Activated naive CD8-positive, alpha-beta T cell (primary cell): Measurements from ENCODE around the gene RNF126.
A peak's percentile ranks its signal among the peaks of the same experiment; 100 is the strongest.

Experiments used
- H3K27ac Mint-ChIP-seq: one replicate; pipeline ENCODE4 v1.8.0; 2021; ENCODE audit warnings: mixed read lengths
- H3K27me3 Mint-ChIP-seq: one replicate; pipeline ENCODE4 v1.8.0; 2021; ENCODE audit warnings: mixed read lengths
- H3K36me3 Mint-ChIP-seq: one replicate; pipeline ENCODE4 v1.8.0; 2021; ENCODE audit warnings: mixed read lengths
- H3K4me1 Mint-ChIP-seq: one replicate; pipeline ENCODE4 v1.8.0; 2021; ENCODE audit warnings: low read depth, mixed read lengths
- H3K4me3 Mint-ChIP-seq: one replicate; pipeline ENCODE4 v1.8.0; 2021; ENCODE audit warnings: mild to moderate bottlenecking, mixed read lengths
- H3K9me3 Mint-ChIP-seq: one replicate; pipeline ENCODE4 v1.8.0; 2021; ENCODE audit warnings: low read depth, mixed read lengths

RNF126 gene

DNA sequence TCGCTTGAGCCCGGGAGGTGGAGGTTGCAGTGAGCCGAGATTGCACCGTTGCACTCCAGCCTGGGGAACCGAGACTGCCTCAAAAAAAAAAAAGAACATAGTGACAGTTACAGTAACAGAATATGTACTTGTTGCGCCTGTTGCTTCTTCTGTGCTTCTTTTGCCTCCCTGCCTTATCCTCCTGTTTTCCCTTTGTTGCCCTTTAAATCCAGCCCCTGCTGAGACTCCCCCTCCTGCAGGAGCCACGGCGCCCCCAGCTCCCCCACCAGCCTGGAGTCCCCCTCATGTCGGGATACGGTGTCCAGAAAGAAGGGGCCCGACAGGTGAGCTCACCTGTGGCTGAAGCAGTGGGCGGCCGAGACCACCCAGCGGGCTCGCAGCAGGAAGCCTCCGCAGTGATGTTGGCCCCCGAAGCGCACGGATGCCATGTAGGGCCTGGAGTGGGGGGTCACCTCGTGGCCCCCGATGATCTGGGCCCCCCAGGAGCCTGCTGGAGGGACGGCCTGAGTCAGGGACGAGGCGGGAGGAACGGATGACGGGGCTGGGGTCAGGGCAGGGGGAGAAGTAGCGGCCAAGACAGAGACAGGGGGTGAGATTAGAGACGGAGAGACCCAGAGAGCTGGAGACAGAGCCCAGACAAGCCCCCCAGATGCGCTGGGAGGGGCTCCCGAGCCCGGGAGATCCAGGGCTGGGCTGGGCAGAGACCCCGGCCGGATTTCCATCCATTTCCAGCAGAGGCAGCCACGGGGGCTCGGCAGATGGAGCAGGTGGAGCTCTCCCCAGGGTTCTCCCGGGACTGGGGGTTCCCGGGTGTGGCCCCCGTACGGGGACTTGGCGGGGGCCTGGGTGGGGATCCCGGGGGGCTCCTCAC, 31.7 kb upstream of the RNF126 start:
- Mint-ChIP-seq H3K27me3 (no peaks in the 10 kb centered on the region), H3K27ac (no peak overlapping the region), H3K4me3 (no peak overlapping the region), H3K36me3 (no peaks in the 10 kb centered on the region), H3K4me1 (peaks cover 1% of the 10 kb centered on the region), H3K9me3 (no peaks in the 10 kb centered on the region)

DNA sequence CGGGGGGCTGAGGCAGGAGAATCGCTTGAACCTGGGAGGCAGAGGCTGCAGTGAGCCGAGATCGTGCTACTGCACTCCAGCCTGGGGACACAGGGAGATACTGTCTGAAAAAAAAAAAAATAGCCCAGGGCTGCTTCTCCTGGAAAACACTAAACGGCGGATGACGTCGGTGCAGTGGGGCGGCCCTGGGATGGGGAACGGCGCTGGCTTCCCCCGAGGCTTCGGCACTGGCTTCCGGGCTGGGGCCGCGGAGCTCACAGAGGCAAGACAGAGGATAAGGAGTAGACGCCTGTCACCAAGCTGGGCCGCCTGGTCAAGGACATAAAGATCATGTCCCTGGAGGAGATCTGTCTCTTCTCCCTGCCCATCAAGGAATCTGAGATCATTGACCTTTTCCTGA, 27.2 kb upstream of the RNF126 start:
- no peaks in the 10 kb centered on the region for H3K27me3 Mint-ChIP-seq
- no peaks in the 10 kb centered on the region for H3K9me3 Mint-ChIP-seq
- H3K4me3 Mint-ChIP-seq: no peak overlapping the region
- no peaks in the 10 kb centered on the region for H3K4me1 Mint-ChIP-seq
- no peak overlapping the region for H3K27ac Mint-ChIP-seq
- no peaks in the 10 kb centered on the region for H3K36me3 Mint-ChIP-seq

DNA sequence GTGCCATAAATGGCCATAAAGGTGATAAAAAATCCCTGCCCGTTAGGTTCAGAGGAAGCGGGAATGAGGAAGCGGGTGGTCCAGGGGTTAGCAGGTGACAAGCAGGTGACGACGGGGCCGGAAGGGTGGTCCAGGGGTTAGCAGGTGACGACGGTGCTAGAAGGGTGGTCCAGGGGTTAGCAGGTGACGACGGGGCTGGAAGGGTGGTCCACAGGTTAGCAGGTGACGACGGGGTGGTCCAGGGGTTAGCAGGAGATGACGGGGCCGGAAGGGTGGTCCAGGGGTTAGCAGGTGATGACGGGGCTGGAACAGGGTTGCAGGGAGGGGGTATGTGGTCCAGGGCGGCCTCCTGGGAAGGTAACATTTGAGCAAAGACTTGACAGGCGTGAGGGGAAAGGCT, 26.0 kb upstream of the RNF126 start:
- H3K27me3 Mint-ChIP-seq: no peaks in the 10 kb centered on the region
- H3K4me1 Mint-ChIP-seq: no peaks in the 10 kb centered on the region
- no peak overlapping the region for H3K4me3 Mint-ChIP-seq
- H3K9me3 Mint-ChIP-seq: no peaks in the 10 kb centered on the region
- H3K36me3 Mint-ChIP-seq: no peaks in the 10 kb centered on the region
- no peak overlapping the region for H3K27ac Mint-ChIP-seq

DNA sequence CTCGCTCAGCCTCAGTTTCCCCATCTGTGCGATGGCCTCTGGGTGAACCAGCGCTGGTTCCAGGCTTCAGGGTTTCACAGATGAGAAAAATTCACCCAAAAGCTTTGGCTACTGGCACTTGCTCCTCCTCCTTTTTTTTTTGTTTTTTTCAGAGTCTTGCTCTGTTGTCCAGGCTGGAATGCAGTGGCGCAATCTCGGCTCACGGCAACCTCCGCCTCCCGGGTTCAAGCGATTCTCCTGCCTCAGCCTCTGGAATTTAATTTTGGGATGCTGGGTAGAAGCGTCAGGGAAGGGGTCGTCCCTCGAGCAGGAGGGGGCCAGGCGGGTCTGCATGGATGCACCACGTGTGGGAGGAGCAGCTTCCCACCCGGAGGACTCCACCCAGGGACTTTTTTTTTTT, 25.2 kb upstream of the RNF126 start:
- no peaks in the 10 kb centered on the region for H3K36me3 Mint-ChIP-seq
- no peaks in the 10 kb centered on the region for H3K27me3 Mint-ChIP-seq
- no peaks in the 10 kb centered on the region for H3K9me3 Mint-ChIP-seq
- H3K4me1 Mint-ChIP-seq: no peaks in the 10 kb centered on the region
- no peak overlapping the region for H3K27ac Mint-ChIP-seq
- H3K4me3 Mint-ChIP-seq: no peak overlapping the region

DNA sequence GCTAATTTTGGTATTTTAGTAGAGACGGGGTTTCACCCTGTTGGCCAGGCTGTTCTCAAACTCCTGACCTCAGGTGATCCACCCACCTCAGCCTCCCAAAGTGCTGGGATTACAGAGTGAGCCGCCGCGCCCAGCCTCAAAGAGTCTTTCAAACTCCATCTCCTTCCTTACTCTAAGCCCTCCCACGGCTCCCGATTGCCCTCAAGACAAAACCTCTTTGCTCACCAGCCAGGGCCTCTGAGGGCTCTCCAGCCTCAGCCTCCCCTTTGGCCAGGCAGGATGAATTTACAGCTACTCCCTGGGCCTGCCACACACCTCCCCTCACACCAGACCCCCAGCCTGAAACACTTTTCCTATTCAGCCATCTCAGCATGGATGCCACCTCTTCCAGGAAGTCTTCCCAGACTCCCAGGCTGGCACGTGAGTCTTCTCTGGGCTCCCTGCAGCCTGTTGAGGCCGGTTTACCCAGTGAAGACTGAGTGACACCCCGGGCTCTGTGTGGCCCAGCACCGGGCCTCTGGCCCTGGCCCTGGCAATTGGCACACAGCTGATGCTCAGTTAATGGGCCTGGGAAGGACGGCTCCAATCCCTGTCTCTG, 24.7 kb upstream of the RNF126 start:
- H3K4me1 Mint-ChIP-seq: no peaks in the 10 kb centered on the region
- H3K27me3 Mint-ChIP-seq: no peaks in the 10 kb centered on the region
- H3K27ac Mint-ChIP-seq: no peak overlapping the region
- no peaks in the 10 kb centered on the region for H3K9me3 Mint-ChIP-seq
- H3K36me3 Mint-ChIP-seq: no peaks in the 10 kb centered on the region
- no peak overlapping the region for H3K4me3 Mint-ChIP-seq

DNA sequence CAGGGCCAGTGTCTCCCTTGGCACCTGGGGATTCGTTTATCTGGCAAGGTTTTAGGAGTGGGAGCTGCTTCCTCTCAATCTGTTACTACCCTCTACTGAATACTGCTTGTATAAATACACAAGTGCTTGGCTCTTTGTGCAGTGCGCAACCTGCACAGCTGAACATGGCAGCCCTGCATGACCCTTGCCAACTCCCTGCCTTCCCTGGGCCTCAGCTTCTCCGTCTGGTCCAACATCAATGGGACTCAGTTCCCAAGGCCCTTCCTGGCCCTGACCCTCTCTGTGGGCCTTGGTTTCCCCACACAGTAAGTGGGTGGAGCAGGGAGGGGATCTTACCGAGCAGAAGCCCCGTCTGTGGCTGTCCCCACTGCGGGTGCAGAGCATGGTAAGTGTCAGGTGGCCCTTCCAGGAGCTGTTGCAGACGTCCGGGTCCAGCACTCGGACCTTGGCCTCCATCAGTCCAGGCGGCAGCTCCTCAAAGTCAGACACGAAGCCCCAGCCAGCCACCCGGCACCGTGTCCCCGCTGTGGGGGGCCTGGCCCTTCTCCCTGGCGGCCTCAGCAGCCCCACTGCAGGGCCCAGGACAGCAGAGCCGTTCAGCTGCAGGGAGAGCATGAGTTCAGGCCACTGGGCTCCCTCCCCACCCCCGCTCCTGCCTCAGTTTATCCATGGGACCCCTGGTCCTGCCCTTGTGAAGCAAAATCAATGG, 23.7 kb upstream of the RNF126 start:
- Mint-ChIP-seq H3K27me3 (no peaks in the 10 kb centered on the region), H3K4me3 (no peak overlapping the region), H3K27ac (no peak overlapping the region), H3K9me3 (no peaks in the 10 kb centered on the region), H3K36me3 (no peaks in the 10 kb centered on the region), H3K4me1 (peaks cover 2% of the 10 kb centered on the region)

DNA sequence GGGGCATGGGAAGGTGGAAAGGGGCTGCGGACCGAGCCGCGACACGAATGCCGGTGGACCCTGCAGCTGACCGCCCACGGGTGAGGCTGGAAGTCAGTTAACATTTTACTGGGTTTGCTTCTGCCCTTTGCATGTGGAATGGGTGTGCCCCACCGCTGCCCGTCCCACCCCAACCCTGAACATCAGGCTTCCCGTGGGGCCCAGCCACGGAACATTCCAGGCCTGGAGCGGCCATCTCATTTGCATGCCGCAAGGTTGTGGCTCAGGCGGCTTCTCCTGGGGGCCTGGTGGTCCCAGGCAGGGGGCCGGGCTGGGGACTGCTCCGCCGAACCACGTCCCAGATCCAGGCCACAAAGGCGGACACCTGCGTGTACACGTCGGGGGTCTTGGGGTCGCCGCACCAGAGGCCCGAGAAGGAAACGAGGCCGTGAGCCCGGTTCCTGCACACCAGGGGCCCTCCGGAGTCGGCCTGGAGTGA, 22.5 kb upstream of the RNF126 start:
- Mint-ChIP-seq H3K4me3 (no peak overlapping the region), H3K4me1 (peaks cover 2% of the 10 kb centered on the region), H3K27ac (no peak overlapping the region), H3K9me3 (no peaks in the 10 kb centered on the region), H3K36me3 (no peaks in the 10 kb centered on the region), H3K27me3 (no peaks in the 10 kb centered on the region)

DNA sequence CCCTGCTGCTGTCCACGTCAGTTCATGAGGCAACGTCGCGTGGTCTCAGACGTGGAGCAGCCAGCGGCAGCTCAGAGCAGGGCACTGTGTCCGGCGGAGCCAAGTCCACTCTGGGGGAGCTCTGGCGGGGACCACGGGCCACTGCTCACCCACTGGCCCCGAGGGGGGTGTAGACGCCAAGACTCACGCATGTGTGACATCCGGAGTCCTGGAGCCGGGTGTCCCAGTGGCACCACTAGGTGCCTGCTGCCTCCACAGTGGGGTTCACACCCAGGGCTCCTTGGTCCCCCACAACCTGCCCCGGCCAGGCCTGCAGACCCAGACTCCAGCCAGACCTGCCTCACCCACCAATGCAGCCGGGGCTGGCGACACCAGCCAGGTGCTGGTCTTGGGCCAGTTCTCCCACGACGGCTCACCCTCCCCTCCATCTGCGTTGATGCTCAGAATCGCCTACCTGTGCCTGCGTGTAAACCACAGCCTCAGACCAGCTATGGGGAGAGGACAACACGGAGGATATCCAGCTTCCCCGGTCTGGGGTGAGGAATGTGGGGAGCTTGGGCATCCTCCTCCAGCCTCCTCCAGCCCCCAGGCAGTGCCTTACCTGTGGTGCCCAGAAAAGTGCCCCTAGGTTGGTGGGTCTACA, 19.8 kb upstream of the RNF126 start:
- Mint-ChIP-seq H3K4me1 (peaks cover 6% of the 10 kb centered on the region), H3K27me3 (no peaks in the 10 kb centered on the region), H3K27ac (no peak overlapping the region), H3K36me3 (no peaks in the 10 kb centered on the region), H3K4me3 (no peak overlapping the region), H3K9me3 (no peaks in the 10 kb centered on the region)

DNA sequence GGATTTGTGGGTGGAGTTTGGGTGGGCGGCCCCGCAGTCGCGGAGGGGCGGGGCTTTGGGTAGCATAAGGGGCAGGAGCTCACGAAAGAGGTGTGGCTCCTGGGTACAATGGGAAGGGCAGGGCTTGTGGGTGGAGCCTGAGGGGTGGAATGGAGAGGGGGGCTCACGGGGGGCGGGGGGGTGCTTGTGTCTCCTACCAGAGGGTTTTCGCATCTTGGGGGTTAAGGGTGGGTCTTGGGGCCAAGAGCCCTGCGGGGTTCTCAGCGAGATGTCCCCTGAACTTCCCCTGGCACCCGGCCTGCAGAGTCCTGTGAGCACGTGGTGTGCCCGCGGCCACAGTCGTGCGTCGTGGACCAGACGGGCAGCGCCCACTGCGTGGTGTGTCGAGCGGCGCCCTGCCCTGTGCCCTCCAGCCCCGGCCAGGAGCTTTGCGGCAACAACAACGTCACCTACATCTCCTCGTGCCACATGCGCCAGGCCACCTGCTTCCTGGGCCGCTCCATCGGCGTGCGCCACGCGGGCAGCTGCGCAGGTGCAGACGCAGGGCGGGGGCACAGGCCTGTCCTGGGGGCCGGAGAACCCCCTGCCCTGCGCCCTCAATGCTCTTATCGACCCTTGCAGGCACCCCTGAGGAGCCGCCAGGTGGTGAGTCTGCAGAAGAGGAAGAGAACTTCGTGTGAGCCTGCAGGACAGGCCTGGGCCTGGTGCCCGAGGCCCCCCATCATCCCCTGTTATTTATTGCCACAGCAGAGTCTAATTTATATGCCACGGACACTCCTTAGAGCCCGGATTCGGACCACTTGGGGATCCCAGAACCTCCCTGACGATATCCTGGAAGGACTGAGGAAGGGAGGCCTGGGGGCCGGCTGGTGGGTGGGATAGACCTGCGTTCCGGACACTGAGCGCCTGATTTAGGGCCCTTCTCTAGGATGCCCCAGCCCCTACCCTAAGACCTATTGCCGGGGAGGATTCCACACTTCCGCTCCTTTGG, 18.3 kb upstream of the RNF126 start:
- no peaks in the 10 kb centered on the region for H3K9me3 Mint-ChIP-seq
- H3K27me3 Mint-ChIP-seq: no peaks in the 10 kb centered on the region
- H3K36me3 Mint-ChIP-seq: no peaks in the 10 kb centered on the region
- H3K27ac Mint-ChIP-seq: peak overlapping the region; percentile 98
- peak overlapping the region; percentile 87 for H3K4me3 Mint-ChIP-seq
- peaks cover 6% of the 10 kb centered on the region for H3K4me1 Mint-ChIP-seq

DNA sequence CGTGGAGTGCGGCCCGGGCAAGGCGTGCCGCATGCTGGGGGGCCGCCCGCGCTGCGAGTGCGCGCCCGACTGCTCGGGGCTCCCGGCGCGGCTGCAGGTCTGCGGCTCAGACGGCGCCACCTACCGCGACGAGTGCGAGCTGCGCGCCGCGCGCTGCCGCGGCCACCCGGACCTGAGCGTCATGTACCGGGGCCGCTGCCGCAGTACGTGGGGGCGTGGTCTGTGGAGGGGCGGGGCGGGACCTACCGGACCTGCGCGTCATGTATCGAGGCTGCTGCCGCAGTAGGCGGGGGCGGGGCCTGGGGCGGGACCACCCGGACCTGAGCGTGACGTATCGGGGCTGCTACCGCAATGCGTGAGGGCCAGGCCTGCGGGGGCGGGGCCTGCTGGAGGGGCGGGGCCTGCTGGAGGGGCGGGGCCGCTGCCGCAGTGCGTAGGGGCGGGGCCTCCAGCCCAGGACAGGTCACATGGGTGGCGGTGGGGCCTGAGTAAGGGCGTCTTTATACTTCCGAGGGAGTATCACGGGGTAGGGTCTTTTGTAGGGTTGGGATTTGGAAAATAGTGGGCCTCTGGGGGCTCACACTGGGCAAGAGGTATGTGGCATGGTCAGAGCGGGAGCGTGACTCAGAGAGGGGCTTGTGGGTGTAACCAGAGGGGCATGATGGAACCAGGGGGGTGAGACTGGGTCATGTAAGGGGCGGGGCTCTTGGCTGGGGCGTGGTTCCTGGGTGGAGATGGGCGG, 17.4 kb upstream of the RNF126 start:
- H3K4me3 Mint-ChIP-seq: peak overlapping the region; percentile 87
- no peaks in the 10 kb centered on the region for H3K36me3 Mint-ChIP-seq
- peak overlapping the region; percentile 98 for H3K27ac Mint-ChIP-seq
- H3K9me3 Mint-ChIP-seq: no peaks in the 10 kb centered on the region
- H3K27me3 Mint-ChIP-seq: no peaks in the 10 kb centered on the region
- H3K4me1 Mint-ChIP-seq: peaks cover 6% of the 10 kb centered on the region

DNA sequence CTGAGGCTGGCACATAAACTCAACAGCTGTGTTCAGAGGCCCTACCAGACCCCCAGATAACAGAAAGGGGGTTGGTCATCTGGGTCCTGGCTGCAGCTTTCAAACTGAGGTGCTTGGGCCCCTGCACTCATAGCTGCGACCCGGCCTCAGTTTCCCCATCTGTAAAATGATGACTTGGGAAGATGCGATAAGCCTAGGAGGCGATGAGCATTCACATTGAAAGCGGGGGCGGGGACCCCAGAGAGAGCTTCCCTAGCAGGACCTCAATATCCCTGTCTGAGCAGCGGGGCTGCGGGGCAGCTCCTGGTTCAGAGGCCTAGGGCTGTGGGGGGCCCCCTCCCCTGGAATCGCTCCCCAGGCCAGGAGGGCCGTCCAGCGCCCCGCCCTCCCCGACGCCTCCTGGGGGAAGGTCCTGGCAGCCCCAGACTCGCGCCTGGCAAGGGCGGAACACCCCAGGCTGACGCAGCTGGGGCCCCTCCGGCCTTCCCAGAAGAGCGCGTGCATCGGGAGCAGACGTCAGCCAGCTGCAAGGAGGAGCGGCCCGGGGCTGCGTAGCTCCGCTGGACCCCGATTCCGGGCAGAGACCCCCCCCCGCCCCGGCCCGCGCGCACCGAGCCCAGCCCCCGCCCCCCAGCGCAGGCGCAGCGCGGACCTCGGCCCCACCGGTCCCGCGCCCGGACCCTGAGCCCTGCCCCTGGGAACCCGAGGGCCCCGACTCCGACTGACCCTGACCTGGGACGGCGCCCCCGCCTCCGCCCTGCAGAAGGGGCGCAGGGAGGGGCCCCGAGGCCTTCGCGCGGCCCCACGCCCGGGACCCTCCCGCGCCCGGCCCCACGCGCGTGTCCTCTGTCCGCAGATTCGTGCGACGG, 16.6 kb upstream of the RNF126 start:
- Mint-ChIP-seq H3K27ac (no peak overlapping the region), H3K4me3 (peak overlapping the region; percentile 87), H3K36me3 (no peaks in the 10 kb centered on the region), H3K9me3 (no peaks in the 10 kb centered on the region), H3K4me1 (peaks cover 9% of the 10 kb centered on the region), H3K27me3 (peaks cover 4% of the 10 kb centered on the region)

DNA sequence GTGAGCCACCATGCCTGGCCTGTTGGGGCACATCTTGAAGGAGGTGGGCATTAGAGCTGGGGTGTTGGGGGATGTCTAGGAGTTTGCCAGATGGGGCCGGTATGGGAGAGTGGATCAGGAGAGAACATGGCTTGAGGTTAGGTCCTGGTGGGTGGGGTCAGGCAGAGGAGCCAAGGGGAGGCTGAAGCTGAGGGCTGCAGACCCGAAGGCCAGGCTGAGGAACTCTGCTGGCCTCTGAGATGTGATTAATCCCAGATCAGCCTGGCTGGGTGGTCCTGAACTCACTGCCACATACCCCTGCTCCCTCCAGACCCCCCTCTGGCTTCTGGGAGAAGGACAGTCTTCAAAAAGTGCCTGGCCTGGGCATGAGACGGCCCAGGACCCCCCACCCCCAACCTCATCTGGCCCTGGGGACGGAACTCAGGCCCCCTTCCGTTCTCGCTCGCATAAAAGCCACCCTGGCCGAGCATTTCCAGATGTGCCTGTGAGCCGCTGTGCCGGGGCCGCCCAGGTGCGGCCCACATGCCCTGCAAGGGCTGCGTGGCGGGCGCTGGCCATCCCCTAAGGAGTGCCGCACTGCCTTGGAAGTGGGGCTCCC, 15.9 kb upstream of the RNF126 start:
- H3K36me3 Mint-ChIP-seq: no peaks in the 10 kb centered on the region
- H3K27ac Mint-ChIP-seq: no peak overlapping the region
- peak overlapping the region; percentile 73 for H3K4me3 Mint-ChIP-seq
- no peaks in the 10 kb centered on the region for H3K9me3 Mint-ChIP-seq
- H3K27me3 Mint-ChIP-seq: peaks cover 4% of the 10 kb centered on the region
- H3K4me1 Mint-ChIP-seq: peaks cover 9% of the 10 kb centered on the region
